Breast epithelium (tissue), 3 donors: ENCODE data around the gene HBA2.

ENCODE experiments used
- CTCF ChIP-seq, 3 donors: fragments of 450-650 bp; IDR thresholded peaks; one replicate each; pipeline ENCODE4 v1.5.1; 2016 to 2017; ENCODE audit warnings: antibody characterized with exemption in 3 of 3, mild to moderate bottlenecking in 3 of 3, moderate library complexity in 3 of 3
- POLR2A ChIP-seq: fragments of 450-650 bp; IDR thresholded peaks from one replicate; pipeline ENCODE4 v1.6.1; 2016; ENCODE audit warnings: antibody characterized with exemption, mild to moderate bottlenecking, moderate library complexity
- POLR2AphosphoS5 ChIP-seq, 3 donors: sonication (generic); formaldehyde crosslinking; IDR thresholded peaks; one replicate each; pipeline ENCODE4 v1.6.1; 2017; ENCODE audit warnings: antibody characterized with exemption in 3 of 3

GRCh38 chr16:203246-203645 is 30.6 kb downstream of the HBA2 start:
- TF ChIP-seq CTCF (IDR thresholded peaks at IDR 0.05), result no peak
- no peak for TF ChIP-seq POLR2A
- TF ChIP-seq POLR2AphosphoS5 (IDR thresholded peaks at IDR 0.05), result no peak
